MG63 (cell line): ENCODE measurements around the gene YY1. TPM values are rescaled to one million over a fixed set of nuclear protein-coding genes. Genes with fewer than 3 reads are reported as not detected.
"Not testable (repeated sequence)": the region's sequence is repeated elsewhere in the genome, so short reads cannot be mapped to it uniquely, and the experiment has no call there.

Experiments
- DNase-seq: peaks from one replicate; pipeline ENCODE4 v3.0.0-alpha.2; 2020
- H3K27me3 ChIP-seq: fragments of 250-450 bp; sonication (Bioruptor Pico); 2 replicates; pipeline ENCODE4 v1.5.1; 2020; ENCODE audit warnings: mild to moderate bottlenecking, moderate library complexity
- H3K36me3 ChIP-seq: fragments of 250-450 bp; sonication (Bioruptor Pico); 2 replicates; pipeline ENCODE4 v1.5.1; 2020; ENCODE audit warnings: mild to moderate bottlenecking, moderate library complexity
- H3K4me3 ChIP-seq: fragments of 250-450 bp; sonication (Bioruptor Pico); 2 replicates; pipeline ENCODE4 v1.5.1; 2020; ENCODE audit warnings: mild to moderate bottlenecking, moderate library complexity
- H3K9me3 ChIP-seq: fragments of 250-450 bp; sonication (Bioruptor Pico); 2 replicates; pipeline ENCODE4 v1.5.1; 2020; ENCODE audit warnings: mild to moderate bottlenecking, moderate library complexity
- total RNA-seq: library from RNA; depleted of rRNA; stranded (reverse); fragments of >200 nt; shearing (Covaris generic); gene quantifications from 2 replicates; pipeline ENCODE4 v1.2.3, GENCODE V29; 2014; ENCODE audit warnings: low replicate concordance

YY1 gene
- total RNA-seq, 1 experiment from 2014 or later, result 34.1 TPM

DNA sequence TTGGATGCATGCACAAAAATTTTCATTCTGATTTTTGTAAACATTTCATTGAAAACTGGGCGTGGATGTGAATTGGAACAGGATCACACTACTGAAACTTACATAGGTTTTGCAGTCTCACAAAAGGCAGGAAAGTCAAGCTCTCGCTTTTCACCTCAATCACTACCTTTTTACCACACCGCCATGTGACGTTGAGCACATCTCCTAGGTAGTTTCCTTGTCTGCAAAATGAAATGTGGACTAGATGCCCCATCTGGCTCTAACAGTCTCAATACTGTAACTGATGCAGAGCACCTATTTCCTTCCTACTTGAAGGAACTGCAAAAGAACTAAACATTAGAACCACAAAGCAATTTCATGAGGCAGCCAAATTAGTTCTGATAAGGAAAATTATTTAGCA is 4.4 kb upstream of the YY1 start:
- Histone ChIP-seq H3K9me3 (no peaks in the 10 kb centered on the region), H3K4me3 (no peak overlapping the region), H3K36me3 (no peaks in the 10 kb centered on the region; the same call in none of the 2 replicates), H3K27me3 (no peaks in the 10 kb centered on the region)
- DNase-seq, result no peak

- H3K27me3 ChIP-seq, result not testable (repeated sequence)
- peak overlapping the region; percentile 68 for H3K4me3 ChIP-seq
These were observed 2.6 kb upstream of the YY1 start for GRCh38 chr14:100236271-100236818.

DNA sequence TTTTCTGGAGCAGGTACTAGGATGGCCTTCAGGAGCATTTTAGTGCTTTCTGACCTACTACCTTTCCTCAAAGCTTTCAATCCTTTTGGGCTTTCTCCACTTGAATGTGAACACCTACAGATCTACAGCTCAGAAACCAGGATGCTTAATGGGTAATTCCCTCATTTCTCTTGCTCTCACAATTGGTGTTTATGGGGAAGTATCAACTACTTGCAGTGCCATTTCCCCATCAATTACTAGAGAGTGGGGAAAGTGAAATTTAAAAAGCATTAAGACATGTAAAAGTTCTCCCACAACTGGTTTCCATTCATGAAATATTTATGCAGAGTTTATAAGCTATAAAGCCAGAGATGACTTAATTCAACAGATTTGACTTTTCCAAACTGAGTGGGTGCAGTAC is 2.1 kb upstream of the YY1 start:
- Histone ChIP-seq H3K9me3 (no peaks in the 10 kb centered on the region), H3K4me3 (peak overlapping the region; percentile 68), H3K36me3 (peaks cover 9% of the 10 kb centered on the region), H3K27me3 (no peaks in the 10 kb centered on the region)
- no peak for DNase-seq

More at GRCh38 chr14:100236271-100236818, 2.6 kb upstream of the YY1 start:
- not testable (repeated sequence) for H3K9me3 ChIP-seq, DNase-seq, H3K36me3 ChIP-seq

- DNase-seq, result peak; percentile 41
These were observed 1.1 kb upstream of the YY1 start for GRCh38 chr14:100237735-100238418.

GRCh38 chr14:100239211-100239839 is 381 bp downstream of the YY1 start:
- Histone ChIP-seq H3K36me3 (peaks cover 15% of the 10 kb centered on the region), H3K27me3 (no peaks in the 10 kb centered on the region), H3K4me3 (peak overlapping the region; percentile 68), H3K9me3 (no peaks in the 10 kb centered on the region)
- peak; percentile 12 for DNase-seq

More at GRCh38 chr14:100237735-100238418, 1.1 kb upstream of the YY1 start:
- peaks cover 13% of the 10 kb centered on the region for H3K36me3 ChIP-seq
- H3K4me3 ChIP-seq, result peak overlapping the region; percentile 68
- H3K9me3 ChIP-seq, result no peaks in the 10 kb centered on the region
- no peaks in the 10 kb centered on the region for H3K27me3 ChIP-seq

GRCh38 chr14:100239840-100240667 is 1.1 kb downstream of the YY1 start:
- Histone ChIP-seq H3K27me3 (no peaks in the 10 kb centered on the region), H3K4me3 (peak overlapping the region; percentile 68), H3K9me3 (no peaks in the 10 kb centered on the region), H3K36me3 (peaks cover 15% of the 10 kb centered on the region)
- peak; percentile 90 for DNase-seq

DNA sequence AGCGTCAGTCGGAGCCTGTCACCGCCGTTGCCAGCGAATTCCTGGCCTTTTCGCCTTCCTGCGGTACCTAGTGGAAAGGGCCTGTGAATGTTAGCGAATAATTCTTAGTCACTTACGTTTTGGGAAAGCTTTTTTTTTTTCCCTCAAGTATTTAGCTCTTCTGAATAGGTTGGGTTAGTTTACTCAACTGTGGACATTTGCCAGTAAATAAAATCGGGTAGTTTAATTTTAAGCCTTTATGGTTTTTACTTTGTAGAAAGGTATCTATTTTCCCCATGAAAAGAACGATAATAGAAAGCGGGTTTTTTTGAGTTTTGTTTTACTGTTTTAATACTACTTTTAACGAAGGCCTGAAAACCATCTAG is 1.7 kb downstream of the YY1 start:
- Histone ChIP-seq H3K4me3 (peak overlapping the region; percentile 55), H3K27me3 (no peaks in the 10 kb centered on the region), H3K36me3 (peaks cover 15% of the 10 kb centered on the region), H3K9me3 (no peaks in the 10 kb centered on the region)
- no peak for DNase-seq

- no peak for DNase-seq
- Histone ChIP-seq H3K27me3 (no peaks in the 10 kb centered on the region), H3K36me3 (peaks cover 15% of the 10 kb centered on the region), H3K9me3 (no peaks in the 10 kb centered on the region), H3K4me3 (peak overlapping the region; percentile 55)
These were observed 2.3 kb downstream of the YY1 start for GRCh38 chr14:100241279-100241678.

DNA sequence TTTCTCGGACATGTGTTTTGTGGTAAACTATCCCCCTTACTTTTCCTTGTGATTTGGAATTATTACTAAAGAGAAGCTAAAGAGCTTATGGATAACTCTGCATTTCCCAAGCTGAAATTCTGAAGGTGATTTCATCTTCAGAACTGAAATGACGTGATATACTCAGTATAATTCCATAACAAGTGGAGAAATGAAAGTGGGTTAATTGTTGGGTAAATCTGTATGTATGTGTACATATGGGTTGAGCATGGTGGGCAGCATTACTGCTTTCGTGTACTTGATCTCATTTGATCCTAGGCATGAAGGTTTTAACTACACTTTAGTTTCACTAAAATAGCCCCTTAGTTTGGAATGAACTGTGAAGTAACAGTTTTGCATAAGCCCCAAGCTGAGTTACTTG is 4.1 kb downstream of the YY1 start:
- Histone ChIP-seq H3K36me3 (peaks cover 15% of the 10 kb centered on the region), H3K9me3 (no peaks in the 10 kb centered on the region), H3K27me3 (no peaks in the 10 kb centered on the region), H3K4me3 (no peak overlapping the region)
- no peak for DNase-seq

DNA sequence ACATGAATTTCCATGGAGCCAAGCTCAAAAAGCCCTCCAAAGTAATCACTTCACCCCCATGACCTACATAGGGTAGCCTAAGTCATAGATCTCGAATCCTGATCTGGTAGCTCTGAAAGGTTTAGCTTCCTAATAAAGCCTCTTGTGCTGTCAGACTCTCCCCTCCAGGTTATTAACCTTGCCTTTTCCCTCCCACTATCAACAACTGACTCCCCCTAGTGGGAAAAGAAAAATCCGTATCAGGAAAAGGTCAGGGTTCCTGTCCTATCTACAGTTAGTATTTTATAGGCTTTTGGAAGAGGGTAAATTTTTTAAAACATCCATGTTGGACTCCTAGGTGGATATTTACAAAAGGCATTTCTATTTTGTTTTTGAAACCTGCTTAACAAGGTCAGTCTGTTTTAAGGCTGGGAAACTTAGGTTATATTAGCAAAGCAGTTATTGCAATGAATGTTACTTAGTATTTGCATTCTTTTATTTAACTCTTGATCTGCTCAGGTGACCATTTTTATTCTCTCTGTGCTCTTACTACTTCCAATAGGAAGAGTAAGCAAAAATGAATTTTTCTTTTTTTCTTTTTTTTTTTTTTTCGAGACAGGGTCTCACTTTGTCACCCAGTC is 8.0 kb downstream of the YY1 start:
- Histone ChIP-seq H3K27me3 (no peaks in the 10 kb centered on the region), H3K36me3 (peaks cover 11% of the 10 kb centered on the region), H3K4me3 (no peak overlapping the region), H3K9me3 (no peaks in the 10 kb centered on the region)
- DNase-seq, result no peak

DNA sequence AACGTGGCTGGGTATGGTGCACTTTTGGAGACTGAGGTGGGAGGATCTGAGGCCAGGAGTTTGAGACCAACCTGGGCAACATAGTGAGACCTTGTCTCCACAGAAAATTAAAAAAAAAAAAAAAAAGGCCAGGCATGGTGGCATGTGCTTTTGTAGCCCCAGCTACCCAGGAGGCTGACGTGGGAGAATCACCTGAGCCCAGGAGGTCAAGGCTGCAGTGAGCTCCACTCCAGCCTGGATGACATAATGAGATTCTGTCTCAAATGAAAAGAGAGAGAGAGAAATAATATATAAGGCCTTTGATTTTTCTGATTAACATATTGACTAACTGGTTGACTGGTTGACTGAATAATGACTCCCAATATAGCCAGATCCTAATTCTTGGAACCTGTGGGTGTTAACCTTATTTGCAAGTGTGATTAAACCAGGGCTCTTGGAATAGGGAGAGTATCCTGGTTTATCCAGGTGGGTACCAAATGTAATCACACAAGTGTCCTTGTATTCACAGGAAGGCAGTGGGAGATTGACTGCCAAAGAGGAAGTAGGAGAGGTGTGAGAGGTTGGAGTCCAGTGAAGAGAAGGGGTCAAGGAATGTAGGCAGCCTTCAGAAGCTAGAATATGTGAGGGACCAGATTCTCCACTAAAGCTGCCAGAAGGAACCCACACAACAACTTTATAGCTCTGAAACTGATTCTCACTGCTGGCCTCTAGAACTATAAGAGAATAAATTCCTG is 12.0 kb downstream of the YY1 start:
- no peak overlapping the region for H3K4me3 ChIP-seq
- no peaks in the 10 kb centered on the region for H3K27me3 ChIP-seq
- DNase-seq, result no peak
- peaks cover 4% of the 10 kb centered on the region; the same call in 1 of the 2 replicates for H3K36me3 ChIP-seq
- H3K9me3 ChIP-seq, result no peaks in the 10 kb centered on the region

GRCh38 chr14:100252684-100253083 is 13.7 kb downstream of the YY1 start:
- H3K4me3 ChIP-seq, result no peak overlapping the region
- H3K36me3 ChIP-seq, result peaks cover 4% of the 10 kb centered on the region; the same call in 1 of the 2 replicates
- no peaks in the 10 kb centered on the region for H3K27me3 ChIP-seq
- no peak for DNase-seq
- no peaks in the 10 kb centered on the region for H3K9me3 ChIP-seq

DNA sequence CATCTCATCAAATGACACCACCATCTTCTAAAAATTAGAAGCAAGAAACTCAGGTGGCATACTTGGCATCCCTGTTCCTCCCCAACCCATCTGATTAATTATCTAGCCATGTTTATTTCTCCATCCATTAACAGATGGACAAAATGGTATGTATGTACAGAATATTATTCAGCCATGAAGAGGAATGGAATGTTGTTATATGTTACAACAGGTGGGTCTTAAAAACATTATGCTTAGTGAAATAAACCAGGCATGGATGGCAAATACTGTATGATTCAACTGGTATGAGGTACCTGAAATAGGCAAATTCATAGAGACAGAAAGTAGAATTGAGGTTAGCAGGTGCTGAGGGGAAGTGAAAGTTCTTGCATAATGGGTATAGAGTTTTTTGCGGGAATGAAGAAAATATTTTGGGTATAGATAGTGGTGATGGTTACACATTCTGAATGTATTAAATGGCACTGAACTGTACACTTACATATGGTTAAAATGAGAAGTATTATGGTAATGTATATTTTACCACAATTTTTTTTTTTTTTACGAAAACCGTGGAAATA is 17.5 kb downstream of the YY1 start:
- H3K9me3 ChIP-seq, result no peaks in the 10 kb centered on the region
- H3K36me3 ChIP-seq, result peaks cover 4% of the 10 kb centered on the region; the same call in 1 of the 2 replicates
- no peak overlapping the region for H3K4me3 ChIP-seq
- no peaks in the 10 kb centered on the region for H3K27me3 ChIP-seq
- DNase-seq, result no peak

DNA sequence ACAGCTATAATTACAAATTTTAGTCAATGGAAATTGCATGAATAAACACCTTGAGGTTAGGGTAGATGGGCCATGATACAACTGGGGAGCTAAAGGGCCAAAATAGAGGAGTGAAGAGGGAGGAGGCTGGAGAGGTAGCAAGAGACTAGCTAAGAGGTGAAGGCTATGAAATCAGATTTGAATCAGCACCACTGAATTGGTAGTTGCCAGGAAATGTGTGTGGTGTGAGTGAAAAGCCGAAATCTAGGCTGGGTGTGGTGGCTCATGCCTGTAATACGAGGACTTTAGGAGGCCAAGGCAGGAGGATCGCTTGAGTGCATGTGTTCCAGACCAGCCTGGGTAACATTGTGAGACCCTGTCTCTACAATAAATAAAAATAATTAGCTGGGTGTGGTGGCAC is 22.7 kb downstream of the YY1 start:
- H3K27me3 ChIP-seq, result no peaks in the 10 kb centered on the region
- DNase-seq, result no peak
- no peaks in the 10 kb centered on the region for H3K9me3 ChIP-seq
- peaks cover 10% of the 10 kb centered on the region for H3K36me3 ChIP-seq
- H3K4me3 ChIP-seq, result no peak overlapping the region

GRCh38 chr14:100262545-100262944 is 23.6 kb downstream of the YY1 start:
- peaks cover 10% of the 10 kb centered on the region for H3K36me3 ChIP-seq
- DNase-seq, result no peak
- H3K9me3 ChIP-seq, result no peaks in the 10 kb centered on the region
- no peak overlapping the region for H3K4me3 ChIP-seq
- H3K27me3 ChIP-seq, result no peaks in the 10 kb centered on the region

DNA sequence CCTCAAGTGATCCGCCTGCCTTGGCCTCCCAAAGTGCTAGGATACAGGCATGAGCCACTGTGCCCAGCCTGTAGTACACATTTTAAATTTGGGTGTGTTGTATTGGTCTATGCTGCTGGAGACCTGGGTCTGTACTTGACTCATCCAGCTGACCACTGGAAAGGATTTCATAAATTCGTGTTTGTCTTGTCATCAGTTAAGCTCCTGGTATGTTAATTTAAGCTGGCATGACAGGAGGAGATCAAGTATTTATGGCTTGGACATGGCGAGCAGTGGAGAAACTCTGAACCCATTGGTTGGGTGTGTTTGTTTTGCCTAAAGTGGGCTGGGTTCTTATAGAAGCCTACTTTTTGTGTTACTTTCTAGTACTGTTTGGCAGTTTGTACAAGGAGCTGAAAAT is 24.2 kb downstream of the YY1 start:
- H3K36me3 ChIP-seq, result peaks cover 10% of the 10 kb centered on the region
- DNase-seq, result no peak

More for the DNA sequence above, 24.2 kb downstream of the YY1 start:
- no peak overlapping the region for H3K4me3 ChIP-seq
- H3K9me3 ChIP-seq, result no peaks in the 10 kb centered on the region
- no peaks in the 10 kb centered on the region for H3K27me3 ChIP-seq
